HEK293T (cell line): Measurements from ENCODE around the gene ZDHHC18.
"Not testable (repeated sequence)": the region's sequence is repeated elsewhere in the genome, so short reads cannot be mapped to it uniquely, and the experiment has no call there.

Experiments
- CTCF ChIA-PET: fragments of 350-600 bp; formaldehyde crosslinking; extraction: SDS; loops from one replicate; lab custom pipeline; 2021; ENCODE audit warnings: antibody characterized with exemption, inconsistent platforms; lab: Yijun Ruan, JAX
- POLR2A ChIA-PET: fragments of 350-600 bp; formaldehyde crosslinking; extraction: SDS; loops from one replicate; lab custom pipeline; 2020; ENCODE audit warnings: antibody characterized with exemption, inconsistent platforms; lab: Yijun Ruan, JAX
- DNase-seq: peaks from one replicate; pipeline ENCODE4 v3.0.0; 2012; ENCODE audit warnings: mixed read lengths; ENCODE audit errors: extremely low spot score
- ARNT ChIP-seq: fragments of 450-650 bp; IDR thresholded peaks from 2 replicates; pipeline ENCODE4 v1.6.1; 2017; ENCODE audit warnings: mild to moderate bottlenecking
- BHLHE40 ChIP-seq: fragments of 450-650 bp; IDR thresholded peaks from 2 replicates; pipeline ENCODE4 v1.6.1; 2016; ENCODE audit warnings: mild to moderate bottlenecking, moderate library complexity, borderline replicate concordance
- CTBP1 ChIP-seq: fragments of 450-650 bp; IDR thresholded peaks from 2 replicates; pipeline ENCODE4 v1.6.1; 2016; ENCODE audit warnings: borderline replicate concordance
- ELF4 ChIP-seq: fragments of 450-650 bp; IDR thresholded peaks from 2 replicates; pipeline ENCODE4 v1.6.1; 2017; ENCODE audit warnings: antibody characterized with exemption
- FOXA1 ChIP-seq: fragments of 450-650 bp; IDR thresholded peaks from 2 replicates; pipeline ENCODE4 v1.6.1; 2016; ENCODE audit warnings: mild to moderate bottlenecking
- FOXK2 ChIP-seq: fragments of 450-650 bp; IDR thresholded peaks from 2 replicates; pipeline ENCODE4 v1.6.1; 2016; ENCODE audit warnings: mild to moderate bottlenecking
- FOXM1 ChIP-seq: fragments of 450-650 bp; IDR thresholded peaks from 2 replicates; pipeline ENCODE4 v1.6.1; 2017; ENCODE audit warnings: mild to moderate bottlenecking, borderline replicate concordance
- HDGF ChIP-seq: fragments of 450-650 bp; IDR thresholded peaks from 2 replicates; pipeline ENCODE4 v1.6.1; 2017; ENCODE audit warnings: antibody characterized with exemption, borderline replicate concordance
- L3MBTL2 ChIP-seq: fragments of 450-650 bp; conservative IDR thresholded peaks from 2 replicates; pipeline ENCODE4 v1.6.1; 2016; ENCODE audit warnings: mild to moderate bottlenecking
- LEF1 ChIP-seq: fragments of 450-650 bp; IDR thresholded peaks from 2 replicates; pipeline ENCODE4 v1.6.1; 2017; ENCODE audit warnings: mild to moderate bottlenecking, borderline replicate concordance
- NFRKB ChIP-seq: fragments of 450-650 bp; IDR thresholded peaks from 2 replicates; pipeline ENCODE4 v1.6.1; 2016; ENCODE audit warnings: mild to moderate bottlenecking, moderate library complexity
- SP1 ChIP-seq: fragments of 450-650 bp; IDR thresholded peaks from 2 replicates; pipeline ENCODE4 v1.6.1; 2017
- SUZ12 ChIP-seq: fragments of 450-650 bp; IDR thresholded peaks from 2 replicates; pipeline ENCODE4 v1.6.1; 2016; ENCODE audit warnings: mild to moderate bottlenecking
- TARDBP ChIP-seq: fragments of 450-650 bp; IDR thresholded peaks from 2 replicates; pipeline ENCODE4 v1.6.1; 2016
- ZNF384 ChIP-seq: fragments of 450-650 bp; IDR thresholded peaks from 2 replicates; pipeline ENCODE4 v1.6.1; 2016
- TF ChIP-seq, protein P1 (sequence below): fragments of 450-650 bp; IDR thresholded peaks from 2 replicates; pipeline ENCODE4 v1.6.1; 2016

The ZDHHC18 gene

DNA sequence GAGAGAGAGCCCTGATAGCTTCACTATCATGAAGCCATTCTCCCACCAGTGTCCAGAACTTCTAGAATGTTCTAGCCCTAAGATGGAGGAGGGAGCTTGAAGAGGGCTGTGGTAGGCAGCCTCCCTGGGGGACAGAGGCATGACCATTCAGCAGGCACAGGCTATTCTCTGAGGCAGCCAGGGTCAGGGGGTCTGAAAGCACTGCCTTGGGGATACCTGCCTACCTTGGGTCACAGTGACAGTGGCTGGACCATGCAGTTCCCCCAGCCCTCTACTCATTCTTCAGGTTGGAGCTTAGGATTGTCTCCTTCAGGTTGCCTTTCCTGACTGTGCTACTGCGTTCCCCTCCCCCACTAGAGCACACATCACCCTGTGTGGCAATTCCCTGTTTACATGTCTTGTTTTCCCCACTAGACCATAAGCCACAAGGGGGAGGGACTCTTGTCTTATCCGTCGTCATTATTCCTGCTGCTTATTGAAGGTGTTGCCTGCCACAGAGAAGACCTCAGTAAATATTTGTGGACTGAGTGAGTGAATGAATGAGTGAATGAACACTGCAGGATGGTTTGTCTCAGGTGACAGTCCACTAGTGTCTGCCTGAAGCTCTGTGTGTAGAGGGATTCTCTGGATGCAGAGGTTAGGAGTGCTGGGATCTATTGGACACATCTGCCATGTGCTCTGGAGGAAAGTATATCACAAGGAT, 5.2 kb downstream of the ZDHHC18 start:
- DNase-seq = no peak
- TF ChIP-seq L3MBTL2 = no peak
- TF ChIP-seq BHLHE40 = no peak
- no peak for TF ChIP-seq FOXA1
- TF ChIP-seq SP1 = no peak
- TF ChIP-seq ARNT = no peak
- no peak for TF ChIP-seq LEF1
- no peak for TF ChIP-seq ELF4
- no peak for TF ChIP-seq ZNF384
- TF ChIP-seq HDGF = no peak
- no peak for TF ChIP-seq TARDBP
- TF ChIP-seq NFRKB = no peak
- TF ChIP-seq FOXM1 = no peak
- no peak for TF ChIP-seq FOXK2
- TF ChIP-seq CTBP1 = no peak
- TF ChIP-seq, protein P1, sequence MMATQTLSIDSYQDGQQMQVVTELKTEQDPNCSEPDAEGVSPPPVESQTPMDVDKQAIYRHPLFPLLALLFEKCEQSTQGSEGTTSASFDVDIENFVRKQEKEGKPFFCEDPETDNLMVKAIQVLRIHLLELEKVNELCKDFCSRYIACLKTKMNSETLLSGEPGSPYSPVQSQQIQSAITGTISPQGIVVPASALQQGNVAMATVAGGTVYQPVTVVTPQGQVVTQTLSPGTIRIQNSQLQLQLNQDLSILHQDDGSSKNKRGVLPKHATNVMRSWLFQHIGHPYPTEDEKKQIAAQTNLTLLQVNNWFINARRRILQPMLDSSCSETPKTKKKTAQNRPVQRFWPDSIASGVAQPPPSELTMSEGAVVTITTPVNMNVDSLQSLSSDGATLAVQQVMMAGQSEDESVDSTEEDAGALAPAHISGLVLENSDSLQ = no peak
- POLR2A ChIA-PET = interaction anchor here (5.2 kb wide), 1 partner anchor 33 kb away, joined by 21 read pairs; no protein-coding TSS in a partner anchor
- CTCF ChIA-PET = interaction anchor here (1.0 kb wide), 1 partner anchor 33 kb away, joined by 3 read pairs; no protein-coding TSS in a partner anchor

DNA sequence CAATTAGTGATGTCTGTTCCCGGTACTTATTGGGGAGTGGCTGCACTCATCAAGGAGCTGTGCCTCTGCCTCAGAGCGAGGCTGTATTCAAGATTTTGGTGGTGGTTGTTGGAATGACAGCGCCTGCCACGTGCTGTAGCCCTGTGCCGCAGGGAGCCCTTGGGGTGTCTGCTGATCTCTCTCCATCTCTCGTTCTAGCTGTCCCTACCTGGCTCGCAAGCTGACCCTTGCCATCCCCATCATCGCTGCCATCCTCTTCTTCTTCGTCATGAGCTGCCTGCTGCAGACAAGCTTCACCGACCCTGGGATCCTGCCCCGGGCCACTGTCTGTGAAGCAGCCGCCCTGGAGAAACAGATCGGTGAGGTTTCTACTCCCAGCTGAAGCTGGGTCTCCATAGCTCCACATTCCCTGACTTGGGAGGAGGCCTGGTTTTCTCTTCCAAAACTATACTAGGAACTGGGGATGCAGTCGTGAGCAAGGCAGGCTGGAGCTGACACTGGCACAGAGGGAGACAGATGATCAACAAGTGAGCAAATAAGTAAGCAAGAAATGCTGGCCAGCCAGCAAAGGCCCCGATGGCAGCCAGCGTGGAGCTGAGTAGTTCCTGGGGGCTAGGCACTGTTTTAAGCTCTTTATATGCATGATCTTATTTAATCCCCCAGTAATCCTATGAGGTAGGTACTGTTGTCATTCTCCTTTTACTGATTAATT, 5.9 kb downstream of the ZDHHC18 start:
- ChIA-PET POLR2A (interaction anchor here (0.8 to 5.2 kb wide), 3 partner anchors 33 to 134 kb away, joined by 4 to 21 read pairs (median 5); partner anchors contain the start of gene GPN2), CTCF (interaction anchor here (1.0 kb wide), 1 partner anchor 33 kb away, joined by 3 read pairs; no protein-coding TSS in a partner anchor)
- no peak for TF ChIP-seq LEF1
- no peak for TF ChIP-seq FOXA1
- no peak for TF ChIP-seq SUZ12
- no peak for TF ChIP-seq CTBP1
- TF ChIP-seq ELF4 = no peak
- TF ChIP-seq SP1 = no peak
- TF ChIP-seq BHLHE40 = no peak
- TF ChIP-seq, protein P1 = no peak
- no peak for TF ChIP-seq FOXM1
- no peak for TF ChIP-seq NFRKB
- TF ChIP-seq ZNF384 = no peak
- no peak for TF ChIP-seq L3MBTL2
- TF ChIP-seq FOXK2 = no peak
- TF ChIP-seq HDGF = no peak
- no peak for TF ChIP-seq TARDBP
- TF ChIP-seq ARNT = no peak
- DNase-seq = no peak

DNA sequence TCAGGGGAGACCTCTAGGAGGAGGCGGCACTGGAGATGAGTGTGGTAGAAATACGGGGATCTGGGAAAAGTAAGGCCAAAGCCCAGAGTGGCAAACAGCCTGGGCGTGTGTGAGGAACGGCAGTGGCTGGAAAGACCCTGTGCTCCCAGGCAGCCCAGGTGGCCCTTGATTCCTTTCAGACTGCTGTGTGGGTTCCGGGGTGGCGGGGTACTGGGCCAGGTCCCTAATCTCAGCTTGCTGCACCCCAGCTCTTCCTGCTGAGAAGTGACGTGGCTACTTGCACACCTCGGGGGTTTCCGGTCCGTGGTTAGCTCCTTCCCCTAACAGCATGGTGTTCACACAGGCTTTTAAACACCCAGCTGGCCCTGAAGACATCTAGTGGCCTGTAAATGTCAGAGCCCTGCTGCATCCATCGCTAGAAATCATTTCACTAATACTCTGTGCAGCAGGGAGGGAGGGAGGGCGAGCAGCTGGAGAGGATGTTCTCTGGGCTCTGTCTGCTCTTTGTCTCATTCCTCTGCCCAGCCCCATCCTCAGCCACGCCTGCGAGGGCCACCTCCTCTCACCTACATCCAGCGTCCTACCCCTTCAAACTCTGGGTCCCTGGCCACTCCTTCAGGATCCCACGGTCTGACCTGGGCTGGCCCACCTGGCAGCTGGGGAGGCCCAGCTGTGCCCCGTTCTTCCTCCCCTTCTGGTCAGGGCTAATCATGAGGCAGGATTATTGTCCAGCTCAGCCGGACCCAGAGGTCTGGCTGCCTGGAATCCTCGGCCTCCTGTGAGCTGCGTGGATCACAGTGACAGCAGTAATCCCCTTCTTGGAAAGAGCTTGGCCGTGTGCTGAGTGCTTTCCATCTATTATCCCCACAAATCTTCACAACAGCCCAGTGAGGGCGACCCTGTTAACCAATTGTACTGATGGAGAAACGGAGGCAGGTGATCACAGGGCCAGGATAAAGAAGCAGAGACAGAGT, 7.2 kb downstream of the ZDHHC18 start:
- POLR2A ChIA-PET = interaction anchor here (0.8 to 5.2 kb wide), 3 partner anchors 31 to 136 kb away, joined by 4 to 21 read pairs (median 5); partner anchors contain the start of gene GPN2
- no peak for DNase-seq
- CTCF ChIA-PET = no interaction called here
- TF ChIP-seq BHLHE40 (no peak), ZNF384 (no peak), ARNT (no peak), FOXA1 (no peak), FOXK2 (no peak), FOXM1 (no peak), L3MBTL2 (no peak), SP1 (no peak), LEF1 (no peak), CTBP1 (no peak)

DNA sequence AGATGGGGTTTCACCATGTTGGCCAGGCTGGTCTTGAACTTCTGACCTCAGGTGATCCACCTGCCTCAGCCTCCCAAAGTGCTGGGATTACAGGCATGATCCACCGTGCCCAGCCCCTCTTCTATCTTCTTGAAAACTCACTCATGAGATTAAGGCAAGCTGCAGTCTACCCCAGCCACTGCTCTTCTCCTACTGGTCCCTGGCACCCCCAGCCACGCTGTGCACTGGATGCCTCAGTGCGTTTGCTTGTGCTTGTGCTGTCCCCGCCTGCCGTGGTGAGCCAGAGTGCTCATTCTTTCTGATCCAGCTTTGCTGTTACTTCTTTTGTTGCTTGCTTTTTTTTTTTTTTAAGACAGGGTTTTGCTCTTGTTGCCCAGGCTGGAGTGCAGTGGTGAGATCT, 11.2 kb downstream of the ZDHHC18 start:
- DNase-seq, CTCF ChIA-PET: not testable (repeated sequence)
- POLR2A ChIA-PET = interaction anchor here (1.5 kb wide), 1 partner anchor 52 kb away, joined by 4 read pairs; the partner anchor contains the start of gene GPN2

DNA sequence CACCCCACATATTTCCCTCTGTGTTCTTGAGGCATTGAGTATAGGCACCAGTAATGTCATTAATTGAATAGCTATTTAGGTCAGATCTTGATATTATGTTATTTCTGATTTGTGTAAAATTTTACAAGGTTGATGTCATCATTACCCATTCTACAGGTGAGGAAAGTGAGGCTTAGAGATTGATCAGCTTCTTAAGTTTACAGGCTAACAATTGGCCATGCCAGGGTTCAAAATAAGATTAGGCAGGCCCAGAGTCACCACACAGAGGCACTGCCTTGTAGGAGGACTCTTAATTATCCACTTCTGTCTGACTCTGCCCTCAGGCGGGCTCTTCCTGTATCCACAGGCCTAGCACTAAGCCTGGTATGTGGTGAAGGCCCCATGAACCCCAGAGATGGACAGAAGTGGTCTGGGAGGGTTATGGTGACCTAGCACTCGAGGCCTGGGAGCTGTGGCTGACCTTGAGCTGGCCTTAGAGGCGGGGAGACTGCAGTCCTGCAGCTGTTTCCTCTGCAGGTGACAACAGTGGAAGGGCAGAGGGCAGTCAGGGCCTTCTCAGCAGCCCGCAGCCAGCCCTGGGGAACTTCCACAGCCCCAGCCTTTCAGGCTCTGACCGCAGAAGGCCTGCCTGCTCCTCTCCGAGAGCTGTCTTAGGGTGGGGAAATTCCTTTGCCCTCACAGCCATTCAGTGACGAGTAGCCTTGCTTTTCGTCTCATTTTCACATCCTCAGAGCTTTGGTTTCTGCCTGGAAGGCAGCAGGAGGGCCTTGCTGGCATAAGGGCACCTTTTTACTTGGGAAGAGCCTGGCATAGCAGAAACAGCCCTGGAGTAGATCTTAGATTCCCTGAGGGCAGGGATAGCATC, 12.2 kb downstream of the ZDHHC18 start:
- TF ChIP-seq FOXA1 (no peak), ZNF384 (no peak), LEF1 (no peak), CTBP1 (no peak), TARDBP (no peak), HDGF (no peak), ELF4 (no peak), FOXM1 (no peak), L3MBTL2 (no peak), BHLHE40 (no peak), SUZ12 (no peak), NFRKB (no peak), ARNT (no peak)
- TF ChIP-seq, protein P1 = no peak
- ChIA-PET CTCF (no interaction called here), POLR2A (interaction anchor here (1.5 kb wide), 1 partner anchor 51 kb away, joined by 4 read pairs; the partner anchor contains the start of gene GPN2)
- DNase-seq = no peak
